Parathyroid adenoma (tissue), 2 donors: ENCODE results near the gene WFIKKN1.

Source experiments
- H2AFZ ChIP-seq: fragments of 300-600 bp; sonication (generic); one replicate; pipeline ENCODE4 v1.7.0; 2017; ENCODE audit warnings: antibody characterized with exemption, mild to moderate bottlenecking
- H3K27ac ChIP-seq: fragments of 300-600 bp; sonication (generic); one replicate; pipeline ENCODE4 v1.7.0; 2017
- H3K27me3 ChIP-seq: fragments of 300-600 bp; sonication (generic); one replicate; pipeline ENCODE4 v1.7.0; 2017; ENCODE audit warnings: low read length; ENCODE audit not compliant: control insufficient read depth, insufficient read depth
- H3K36me3 ChIP-seq: fragments of 300-600 bp; sonication (generic); one replicate; pipeline ENCODE4 v1.7.0; 2017; ENCODE audit warnings: low read length; ENCODE audit not compliant: control insufficient read depth, insufficient read depth
- H3K4me1 ChIP-seq: fragments of 300-600 bp; sonication (generic); one replicate; pipeline ENCODE4 v1.7.0; 2017; ENCODE audit warnings: control low read depth
- H3K4me2 ChIP-seq: fragments of 300-600 bp; sonication (generic); one replicate; pipeline ENCODE4 v1.7.0; 2017; ENCODE audit warnings: low read length
- H3K4me3 ChIP-seq: fragments of 300-600 bp; sonication (generic); one replicate; pipeline ENCODE4 v1.7.0; 2017; ENCODE audit warnings: low read depth, low read length
- H3K79me2 ChIP-seq: fragments of 300-600 bp; sonication (generic); one replicate; pipeline ENCODE4 v1.7.0; 2017; ENCODE audit warnings: control low read depth
- H3K9ac ChIP-seq: fragments of 300-600 bp; sonication (generic); one replicate; pipeline ENCODE4 v1.7.0; 2017; ENCODE audit warnings: mild to moderate bottlenecking
- H3K9me3 ChIP-seq: fragments of 300-600 bp; sonication (generic); one replicate; pipeline ENCODE4 v1.7.0; 2017; ENCODE audit warnings: low read length; ENCODE audit not compliant: control insufficient read depth
- CTCF ChIP-seq: fragments of 300-600 bp; sonication (generic); IDR thresholded peaks from one replicate; pipeline ENCODE4 v1.7.0; 2017; ENCODE audit warnings: antibody characterized with exemption, mild to moderate bottlenecking
- donor health status: primary hyperparathyroidism.

WFIKKN1 gene

DNA sequence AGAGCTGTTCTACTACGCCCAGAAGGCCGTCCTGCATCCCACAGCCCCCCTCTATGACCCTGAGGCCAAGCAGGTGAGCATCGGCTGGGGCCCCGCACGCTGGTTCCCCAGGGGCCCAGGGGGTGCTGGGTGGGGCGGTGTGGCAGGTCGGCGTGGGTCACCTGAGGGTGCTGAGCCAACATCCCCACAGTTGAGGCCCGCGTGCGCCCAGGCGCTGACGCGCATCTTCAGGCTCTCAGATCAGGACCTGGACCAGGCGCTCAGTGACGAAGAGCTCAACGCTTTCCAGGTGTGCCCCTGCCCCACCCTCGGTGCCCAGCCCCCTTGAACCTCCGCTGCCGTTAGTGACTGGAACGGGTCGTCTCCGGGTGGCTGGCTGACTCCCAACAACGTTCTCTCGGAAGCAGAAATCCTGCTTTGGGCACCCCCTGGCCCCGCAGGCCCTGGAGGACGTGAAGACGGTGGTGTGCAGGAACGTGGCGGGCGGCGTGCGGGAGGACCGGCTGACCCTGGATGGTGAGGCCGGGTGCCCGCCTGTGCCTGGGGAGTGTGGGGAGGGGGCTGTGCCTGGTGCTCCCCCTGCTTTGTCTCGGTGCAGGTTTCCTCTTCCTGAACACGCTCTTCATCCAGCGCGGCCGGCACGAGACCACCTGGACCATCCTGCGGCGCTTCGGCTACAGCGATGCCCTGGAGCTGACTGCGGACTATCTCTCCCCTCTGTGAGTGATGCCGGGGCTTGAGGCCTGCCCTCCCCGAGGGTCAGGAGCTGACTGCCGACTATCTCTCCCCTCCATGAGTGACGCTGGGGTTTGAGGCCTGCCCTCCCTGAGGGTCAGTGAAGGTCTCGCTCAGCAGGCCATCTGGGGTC, 39.9 kb downstream of the WFIKKN1 start:
- Histone ChIP-seq H3K36me3 (no peaks in the 10 kb centered on the region), H3K27ac (no peak overlapping the region), H3K27me3 (no peaks in the 10 kb centered on the region), H3K4me2 (no peak overlapping the region), H3K79me2 (peaks cover 5% of the 10 kb centered on the region), H3K4me1 (peaks cover 10% of the 10 kb centered on the region), H3K9ac (no peak overlapping the region), H3K9me3 (no peaks in the 10 kb centered on the region), H3K4me3 (no peak overlapping the region), H2AFZ (no peak overlapping the region)
- no peak for TF ChIP-seq CTCF

GRCh38 chr16:671353-672131, 40.8 kb downstream of the WFIKKN1 start:
- Histone ChIP-seq H3K4me2 (no peak overlapping the region), H3K4me1 (peaks cover 10% of the 10 kb centered on the region), H3K36me3 (no peaks in the 10 kb centered on the region), H2AFZ (no peak overlapping the region), H3K4me3 (no peak overlapping the region), H3K27me3 (no peaks in the 10 kb centered on the region), H3K79me2 (peaks cover 5% of the 10 kb centered on the region), H3K9me3 (no peaks in the 10 kb centered on the region), H3K27ac (no peak overlapping the region), H3K9ac (no peak overlapping the region)
- no peak for TF ChIP-seq CTCF

DNA sequence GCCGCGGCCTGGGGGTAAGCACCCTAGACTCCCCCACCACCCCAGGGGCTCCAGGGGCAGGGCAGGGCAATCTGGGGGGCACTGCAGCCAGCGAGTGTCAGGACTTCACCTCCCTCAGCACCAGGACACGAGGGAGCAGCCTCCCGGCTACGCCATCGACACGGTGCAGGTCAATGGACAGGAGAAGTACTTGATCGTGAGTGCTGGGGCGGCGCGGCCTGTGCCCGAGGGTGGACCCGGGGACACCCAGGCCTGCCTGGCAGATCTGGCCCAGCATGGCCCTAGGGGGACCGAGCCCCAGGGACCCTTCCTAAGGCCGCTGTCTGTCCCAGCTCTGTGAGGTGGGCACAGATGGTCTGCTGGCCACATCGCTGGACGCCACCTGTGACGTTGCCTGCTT, 41.6 kb downstream of the WFIKKN1 start:
- H3K27ac ChIP-seq = no peak overlapping the region
- no peaks in the 10 kb centered on the region for H3K36me3 ChIP-seq
- no peak overlapping the region for H3K9ac ChIP-seq
- peaks cover 7% of the 10 kb centered on the region for H3K4me1 ChIP-seq
- no peak overlapping the region for H3K4me3 ChIP-seq
- H2AFZ ChIP-seq = no peak overlapping the region
- H3K4me2 ChIP-seq = no peak overlapping the region
- peaks cover under 1% of the 10 kb centered on the region for H3K79me2 ChIP-seq
- TF ChIP-seq CTCF = no peak
- H3K9me3 ChIP-seq = no peaks in the 10 kb centered on the region
- no peaks in the 10 kb centered on the region for H3K27me3 ChIP-seq

GRCh38 chr16:672851-673250, 42.1 kb downstream of the WFIKKN1 start:
- Histone ChIP-seq H3K36me3 (no peaks in the 10 kb centered on the region), H3K27ac (no peak overlapping the region), H3K9ac (no peak overlapping the region), H3K79me2 (no peaks in the 10 kb centered on the region), H2AFZ (no peak overlapping the region), H3K9me3 (no peaks in the 10 kb centered on the region), H3K27me3 (no peaks in the 10 kb centered on the region), H3K4me3 (no peak overlapping the region), H3K4me2 (no peak overlapping the region), H3K4me1 (peaks cover 3% of the 10 kb centered on the region)
- TF ChIP-seq CTCF = no peak
